ENCODE results near the gene C4orf54. TPM values are rescaled to one million over a fixed set of nuclear protein-coding genes. Genes with fewer than 3 reads are reported as not detected.

Gene C4orf54
- total and polyA plus RNA-seq, 2 experiments from 2014 or later: 0.06 TPM; not detected in 1

DNA sequence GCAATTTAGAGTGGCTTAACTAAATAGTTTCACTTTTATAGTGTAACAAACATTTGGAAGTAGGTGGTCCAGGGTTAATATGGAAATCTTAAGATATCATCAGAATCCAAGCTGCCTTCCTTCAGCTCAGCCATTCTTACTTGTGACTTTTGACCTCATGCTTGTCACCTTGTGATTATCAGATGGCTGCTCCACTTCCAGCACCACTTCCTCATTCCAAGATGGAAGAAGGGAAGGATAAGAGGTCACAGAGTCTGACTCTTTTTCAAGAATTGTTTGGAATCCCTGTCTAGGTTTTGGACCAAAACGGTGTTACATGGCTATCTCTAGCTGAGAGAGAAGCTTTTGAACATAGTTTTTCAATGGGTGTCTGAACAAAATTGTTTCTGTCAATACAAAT lies 43.1 kb downstream of the C4orf54 start:
- no peaks in the 10 kb centered on the region for H3K9me3 ChIP-seq (ENCODE audit: low read depth)
- peaks cover 5% of the 10 kb centered on the region for H3K4me1 ChIP-seq (ENCODE audit: low read depth)
- H3K27ac ChIP-seq: no peak overlapping the region
- H3K36me3 ChIP-seq: no peaks in the 10 kb centered on the region
- DNase-seq (ENCODE audit: low read depth in 1 of 2, low spot score in 1 of 2): no peak
- no peak overlapping the region for H3K4me3 ChIP-seq
- no peaks in the 10 kb centered on the region for H3K27me3 ChIP-seq
- TF ChIP-seq, protein P1, sequence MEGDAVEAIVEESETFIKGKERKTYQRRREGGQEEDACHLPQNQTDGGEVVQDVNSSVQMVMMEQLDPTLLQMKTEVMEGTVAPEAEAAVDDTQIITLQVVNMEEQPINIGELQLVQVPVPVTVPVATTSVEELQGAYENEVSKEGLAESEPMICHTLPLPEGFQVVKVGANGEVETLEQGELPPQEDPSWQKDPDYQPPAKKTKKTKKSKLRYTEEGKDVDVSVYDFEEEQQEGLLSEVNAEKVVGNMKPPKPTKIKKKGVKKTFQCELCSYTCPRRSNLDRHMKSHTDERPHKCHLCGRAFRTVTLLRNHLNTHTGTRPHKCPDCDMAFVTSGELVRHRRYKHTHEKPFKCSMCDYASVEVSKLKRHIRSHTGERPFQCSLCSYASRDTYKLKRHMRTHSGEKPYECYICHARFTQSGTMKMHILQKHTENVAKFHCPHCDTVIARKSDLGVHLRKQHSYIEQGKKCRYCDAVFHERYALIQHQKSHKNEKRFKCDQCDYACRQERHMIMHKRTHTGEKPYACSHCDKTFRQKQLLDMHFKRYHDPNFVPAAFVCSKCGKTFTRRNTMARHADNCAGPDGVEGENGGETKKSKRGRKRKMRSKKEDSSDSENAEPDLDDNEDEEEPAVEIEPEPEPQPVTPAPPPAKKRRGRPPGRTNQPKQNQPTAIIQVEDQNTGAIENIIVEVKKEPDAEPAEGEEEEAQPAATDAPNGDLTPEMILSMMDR (IDR thresholded peaks at IDR 0.05; ENCODE audit: low read depth, low read length): no peak

DNA sequence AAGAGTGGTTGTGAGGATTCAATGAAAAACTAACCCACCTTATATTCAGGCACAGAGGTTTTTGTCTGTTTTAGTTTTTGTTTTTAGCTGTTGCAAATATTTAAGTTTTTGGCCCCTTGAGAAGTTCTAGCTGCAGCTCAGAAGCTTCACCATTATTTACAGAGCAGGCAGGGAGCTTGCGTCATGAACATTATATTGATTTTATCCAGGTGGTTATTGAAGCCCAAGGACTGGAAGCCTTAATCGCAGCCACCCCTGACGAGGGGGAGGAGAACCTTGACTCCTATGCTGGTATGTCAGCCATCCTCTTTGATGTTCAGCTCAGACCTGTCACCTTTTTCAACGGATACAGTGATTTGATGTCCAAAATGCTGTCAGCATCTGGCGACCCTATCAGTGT lies 44.9 kb downstream of the C4orf54 start:
- no peak for DNase-seq (ENCODE audit: low read depth in 1 of 2, low spot score in 1 of 2)
- Histone ChIP-seq H3K9me3 (ENCODE audit: low read depth) (no peaks in the 10 kb centered on the region), H3K4me1 (ENCODE audit: low read depth) (peaks cover 5% of the 10 kb centered on the region), H3K27ac (no peak overlapping the region), H3K27me3 (no peaks in the 10 kb centered on the region), H3K36me3 (no peaks in the 10 kb centered on the region), H3K4me3 (no peak overlapping the region)
- TF ChIP-seq, protein P1 (IDR thresholded peaks at IDR 0.05; ENCODE audit: low read depth, low read length): no peak

DNA sequence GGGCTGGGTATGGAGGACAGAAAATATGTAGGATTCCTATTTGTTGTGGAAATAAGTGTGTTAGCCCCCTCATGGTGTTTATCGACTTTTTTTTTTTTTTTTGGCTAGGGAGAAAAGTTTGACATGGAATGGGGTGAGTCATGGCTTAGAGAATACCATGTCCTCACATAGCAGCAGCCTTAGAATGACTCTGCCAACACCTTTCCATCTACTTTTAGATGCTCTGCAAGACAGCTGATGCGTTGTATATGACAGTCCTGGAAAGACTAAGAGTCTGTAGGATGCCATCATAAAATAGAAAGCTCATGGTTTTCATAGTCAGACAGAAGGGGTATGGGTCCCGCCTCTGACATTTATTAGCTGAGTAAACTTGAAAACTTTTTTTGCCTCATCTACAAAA lies 45.3 kb downstream of the C4orf54 start:
- Histone ChIP-seq H3K27ac (no peak overlapping the region), H3K4me3 (no peak overlapping the region), H3K27me3 (no peaks in the 10 kb centered on the region), H3K36me3 (no peaks in the 10 kb centered on the region), H3K9me3 (ENCODE audit: low read depth) (no peaks in the 10 kb centered on the region), H3K4me1 (ENCODE audit: low read depth) (peaks cover 5% of the 10 kb centered on the region)
- TF ChIP-seq, protein P1 (IDR thresholded peaks at IDR 0.05; ENCODE audit: low read depth, low read length): no peak
- DNase-seq (ENCODE audit: low read depth in 1 of 2, low spot score in 1 of 2): no peak

DNA sequence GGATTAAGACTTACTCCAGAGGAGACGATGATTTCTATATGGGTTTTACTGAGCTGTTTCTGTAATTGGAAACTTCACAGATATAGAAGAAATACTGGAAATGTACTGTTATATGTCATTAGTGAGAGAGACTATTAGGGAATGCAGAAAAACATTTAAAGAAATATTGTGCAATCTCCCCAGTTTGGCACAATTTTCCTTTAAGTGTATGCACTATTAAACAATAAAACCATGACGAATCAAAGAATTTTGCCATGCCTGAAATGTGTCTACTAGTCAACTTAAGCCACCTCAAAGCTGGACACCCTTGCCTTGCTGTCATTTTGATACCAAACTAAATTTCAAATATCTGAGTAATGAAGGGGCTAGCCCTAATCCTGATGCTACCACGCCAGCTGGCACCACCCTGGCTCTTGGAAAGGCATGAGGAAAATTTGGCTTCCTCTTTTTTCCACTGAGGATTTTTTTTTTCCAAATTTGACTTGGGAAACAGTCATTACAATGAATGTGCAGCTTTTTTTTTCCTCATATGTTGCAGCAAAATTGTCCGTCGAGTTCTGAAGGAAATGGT lies 46.9 kb downstream of the C4orf54 start:
- TF ChIP-seq, protein P1 (IDR thresholded peaks at IDR 0.05; ENCODE audit: low read depth, low read length): no peak

DNA sequence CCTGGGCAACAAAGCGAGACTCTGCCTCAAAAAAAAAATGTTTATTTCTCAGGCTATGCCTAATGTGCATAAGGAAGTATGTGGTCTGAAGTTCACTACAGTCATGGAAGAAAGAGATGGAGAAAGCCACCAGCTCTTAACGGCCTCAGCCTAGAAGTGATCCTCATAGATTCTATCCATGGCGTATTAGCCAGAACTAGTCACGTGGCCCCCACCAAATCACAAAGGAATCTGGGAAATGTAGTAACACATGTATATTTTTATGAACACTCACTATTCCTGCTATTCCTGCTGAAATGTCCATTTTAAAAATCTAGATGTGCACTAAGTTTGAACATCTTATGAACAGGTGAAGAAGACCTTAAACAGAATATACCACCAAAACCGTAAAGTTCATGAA lies 49.2 kb downstream of the C4orf54 start:
- H3K36me3 ChIP-seq: no peaks in the 10 kb centered on the region
- no peak for DNase-seq (ENCODE audit: low read depth in 1 of 2, low spot score in 1 of 2)
- H3K27ac ChIP-seq: no peak overlapping the region
- no peaks in the 10 kb centered on the region for H3K4me1 ChIP-seq (ENCODE audit: low read depth)
- H3K9me3 ChIP-seq (ENCODE audit: low read depth): no peaks in the 10 kb centered on the region
- TF ChIP-seq, protein P1 (IDR thresholded peaks at IDR 0.05; ENCODE audit: low read depth, low read length): no peak
- H3K4me3 ChIP-seq: no peak overlapping the region
- H3K27me3 ChIP-seq: no peaks in the 10 kb centered on the region

More for the DNA sequence above, 46.9 kb downstream of the C4orf54 start:
- Histone ChIP-seq H3K9me3 (ENCODE audit: low read depth) (no peaks in the 10 kb centered on the region), H3K36me3 (no peaks in the 10 kb centered on the region), H3K27ac (no peak overlapping the region), H3K4me3 (no peak overlapping the region), H3K27me3 (no peaks in the 10 kb centered on the region), H3K4me1 (ENCODE audit: low read depth) (peaks cover 5% of the 10 kb centered on the region)
- no peak for DNase-seq (ENCODE audit: low read depth in 1 of 2, low spot score in 1 of 2)

Other genes with a start within 250 kb of the C4orf54 start
- gene ADH7, start 222.5 kb downstream of the C4orf54 start, total RNA-seq: not detected in 2 replicates
- gene ADH7, start 222.5 kb downstream of the C4orf54 start, polyA plus RNA-seq: not detected in 2 replicates
- gene C4orf17, start 146.8 kb downstream of the C4orf54 start, total RNA-seq: not detected in 2 replicates
- gene C4orf17, start 146.8 kb downstream of the C4orf54 start, polyA plus RNA-seq: not detected in 2 replicates
- gene TRMT10A, start 93.8 kb downstream of the C4orf54 start, total RNA-seq: 4.9 and 7.5 TPM in 2 replicates
- 6.5 and 10.3 TPM in 2 replicates for gene TRMT10A, start 93.8 kb downstream of the C4orf54 start, polyA plus RNA-seq
- 0.69 and 2.5 TPM in 2 replicates for gene MTTP, start 83.0 kb downstream of the C4orf54 start, total RNA-seq
- gene MTTP, start 83.0 kb downstream of the C4orf54 start, polyA plus RNA-seq: 2.0 and 2.1 TPM in 2 replicates
- gene DAPP1, start 159.0 kb upstream of the C4orf54 start, total RNA-seq: 0.09 and 0.25 TPM in 2 replicates
- gene DAPP1, start 159.0 kb upstream of the C4orf54 start, polyA plus RNA-seq: 0.41 TPM in 1 of 2 replicates, not detected in the other
- 24.8 and 36.0 TPM in 2 replicates for gene LAMTOR3, start 236.6 kb upstream of the C4orf54 start, total RNA-seq
- gene LAMTOR3, start 236.6 kb upstream of the C4orf54 start, polyA plus RNA-seq: 63.0 and 77.1 TPM in 2 replicates